K562 (cell line): ENCODE measurements around the gene FOCAD. TPM values are rescaled to one million over a fixed set of nuclear protein-coding genes. Genes with fewer than 3 reads are reported as not detected.

Experiments used
- ATAC-seq: fragments of 200-7000 bp; cut with Tn5 transposase; 3 replicates; pipeline ENCODE4 v1.9.1; 2020; ENCODE audit warnings: moderate library complexity
- BruUV-seq: library from RNA; stranded (reverse); fragments of 400-500 nt; replicated peaks from 2 replicates; lab custom pipeline; 2021; lab: Mats Ljungman, UMichigan
- CTCF ChIA-PET: fragments of 300-600 bp; formaldehyde crosslinking; extraction: SDS; loops from one replicate; lab custom pipeline; 2021; ENCODE audit warnings: low intra/inter-chr PET ratio; lab: Yijun Ruan, JAX
- POLR2A ChIA-PET: fragments of 300-600, 350-650 bp; sonication (Branson Sonifier 250); formaldehyde crosslinking; extraction: SDS; loops from one replicate; lab custom pipeline; 2021; ENCODE audit warnings: antibody characterized with exemption, inconsistent platforms; lab: Yijun Ruan, JAX
- DNase-seq, 4 experiments: peaks; one replicate each; pipeline versions ENCODE4 v3.0.0 to v3.0.0-alpha.2; 2011 to 2018; ENCODE audit warnings: low spot score in 3 of 4, mixed read lengths in 3 of 4; ENCODE audit errors: extremely low read depth in 1 of 4
- FAIRE-seq: peaks from 2 replicates; lab custom pipeline; 2011; peaks lifted over from hg19 to GRCh38; lab: Jason Lieb, UNC
- H2AFZ ChIP-seq: 2 replicates; pipeline ENCODE4 v1.6.0; 2011; ENCODE audit warnings: low read depth, low read length, control low read depth, inconsistent platforms
- H3K27ac ChIP-seq: fragments of 200-600 bp; 3 replicates; pipeline ENCODE4 v1.8.0; 2011; ENCODE audit warnings: low read depth, mild to moderate bottlenecking, control low read depth, inconsistent platforms, low read length, moderate library complexity, mixed read lengths; ENCODE audit errors: extremely low read depth
- H3K27me3 ChIP-seq, 2 experiments: fragments of 300-600 bp in 1 of 2; 2 replicates in 1 of 2; 3 replicates in 1 of 2; pipeline versions ENCODE4 v1.6.0 to v1.8.0; 2011; ENCODE audit warnings: inconsistent platforms in 2 of 2, low read length in 2 of 2, mild to moderate bottlenecking in 1 of 2, mixed read lengths in 1 of 2, moderate library complexity in 1 of 2; ENCODE audit not compliant: control insufficient read depth in 2 of 2, insufficient read depth in 2 of 2
- H3K36me3 ChIP-seq: fragments of 300-600 bp; 3 replicates; pipeline ENCODE4 v1.8.0; 2011; ENCODE audit warnings: mild to moderate bottlenecking, low read length, inconsistent platforms; ENCODE audit not compliant: control insufficient read depth, insufficient read depth
- H3K4me1 ChIP-seq, 2 experiments: fragments of 200-600 bp in 1 of 2; replicated peaks in 1 of 2; 2 replicates in 1 of 2; 3 replicates in 1 of 2; pipeline versions ENCODE4 v1.5.1 to v1.8.0; 2011; ENCODE audit warnings: inconsistent platforms in 2 of 2, low read length in 2 of 2, mild to moderate bottlenecking in 1 of 2, mixed read lengths in 1 of 2, moderate library complexity in 1 of 2; ENCODE audit not compliant: control insufficient read depth in 2 of 2, insufficient read depth in 2 of 2
- H3K4me2 ChIP-seq: 2 replicates; pipeline ENCODE4 v1.6.1; 2011; ENCODE audit warnings: low read length, control low read depth, inconsistent platforms, mixed read lengths; ENCODE audit not compliant: insufficient read depth
- H3K4me3 ChIP-seq: fragments of 200-600 bp; sonication (generic), shearing (Covaris generic); 2 replicates; pipeline ENCODE4 v1.5.1; 2016; ENCODE audit warnings: control low read depth, inconsistent platforms
- H3K79me2 ChIP-seq: fragments of 200-600 bp; 3 replicates; pipeline ENCODE4 v1.8.0; 2011; ENCODE audit warnings: low read length, inconsistent platforms; ENCODE audit not compliant: control insufficient read depth, insufficient read depth
- H3K9ac ChIP-seq, 2 experiments: 2 replicates each; pipeline versions ENCODE4 v1.6.0 to v1.6.1; 2011; ENCODE audit warnings: low read depth in 2 of 2, low read length in 2 of 2, control low read depth in 1 of 2, inconsistent platforms in 1 of 2, mild to moderate bottlenecking in 1 of 2, mixed read lengths in 1 of 2; ENCODE audit not compliant: insufficient read depth in 1 of 2
- H3K9me1 ChIP-seq: one replicate; pipeline ENCODE4 v1.6.0; 2011; ENCODE audit warnings: inconsistent platforms, mild to moderate bottlenecking, low read length, moderate library complexity; ENCODE audit not compliant: control insufficient read depth, insufficient read depth
- H3K9me3 ChIP-seq: replicated peaks from 2 replicates; pipeline ENCODE4 v1.5.1; 2011; ENCODE audit warnings: low read depth, low read length, inconsistent platforms; ENCODE audit not compliant: control insufficient read depth, insufficient read depth
- H4K20me1 ChIP-seq: replicated peaks from 2 replicates; pipeline ENCODE4 v1.6.1; 2011; ENCODE audit warnings: low read length, inconsistent platforms, mixed read lengths; ENCODE audit not compliant: control insufficient read depth, insufficient read depth
- BMI1 ChIP-seq: fragments of 150-350 bp; IDR thresholded peaks from 2 replicates; pipeline ENCODE4 v1.6.1; 2014; ENCODE audit warnings: low read length
- ERF ChIP-seq: fragments of 450-650 bp; formaldehyde crosslinking; IDR thresholded peaks from 2 replicates; pipeline ENCODE4 v1.4.0; 2020; ENCODE audit warnings: mild to moderate bottlenecking, mixed read lengths
- HNRNPH1 ChIP-seq: fragments of 200-400 bp; formaldehyde crosslinking; optimal IDR thresholded peaks from 2 replicates; pipeline ENCODE3; 2017; ENCODE audit warnings: low read depth, mild to moderate bottlenecking, low read length, moderate library complexity
- HSF4 ChIP-seq: fragments of 250-450 bp; sonication (Bioruptor Pico); IDR thresholded peaks from 2 replicates; pipeline ENCODE4 v2.1.2; 2022; ENCODE audit warnings: mild to moderate bottlenecking, moderate library complexity, borderline replicate concordance
- MYC ChIP-seq, 2 experiments: fragments of 250-450 bp in 1 of 2; sonication (Bioruptor Pico) in 1 of 2; IDR thresholded peaks; 2 replicates each; pipeline versions ENCODE4 v1.5.1 to v1.6.1; 2012 to 2021; ENCODE audit warnings: low read depth in 2 of 2, borderline replicate concordance in 1 of 2, improper control_type of control experiment in 1 of 2, low read length in 1 of 2, mild to moderate bottlenecking in 1 of 2, moderate library complexity in 1 of 2
- PHB2 ChIP-seq: fragments of 450-650 bp; IDR thresholded peaks from 2 replicates; pipeline ENCODE4 v1.6.1; 2017; ENCODE audit warnings: low read depth
- PHF21A ChIP-seq: fragments of 450-650 bp; IDR thresholded peaks from 2 replicates; pipeline ENCODE4 v1.6.1; 2017; ENCODE audit warnings: low read depth, borderline replicate concordance
- SMAD3 ChIP-seq: fragments of 450-650 bp; formaldehyde crosslinking; conservative IDR thresholded peaks from 2 replicates; pipeline ENCODE4 v1.4.0; 2020; ENCODE audit warnings: mild to moderate bottlenecking
- ZNF764 ChIP-seq: fragments of 250-450 bp; sonication (Bioruptor Pico); IDR thresholded peaks from 2 replicates; pipeline ENCODE4 v1.4.0; 2020; ENCODE audit warnings: low read depth, mild to moderate bottlenecking, moderate library complexity
- WGBS: fragments of 100-300 bp; shearing (Covaris generic); methylation state at CpG from one replicate; pipeline ENCODE4 v1.1.6; 2016; ENCODE audit warnings: low coverage, mixed read lengths; ENCODE audit not compliant: insufficient coverage; ENCODE audit errors: missing lambda C conversion rate; 5-methylcytosine and 5-hydroxymethylcytosine counted together
- in situ Hi-C: fragments of 300-500 bp; cut with MboI; formaldehyde crosslinking; loops from 4 replicates; pipeline ENCODE4 v1.15.0; 2018; ENCODE audit warnings: inconsistent platforms, mixed read lengths
- intact Hi-C: fragments of 100-400 bp; cut with micrococcal nuclease; formaldehyde crosslinking; loops from 2 replicates; pipeline ENCODE4 v1.14.2; 2022
- polyA plus RNA-seq, 8 experiments: library from polyadenylated mRNA; depleted of rRNA in 4 of 8; stranded (reverse) in 5 of 8; unstranded in 3 of 8; fragments of >200 nt; fragmentation: Nextera tagmentation in 2 of 8; fragmentation: Illumina TruSeq in 1 of 8; extraction: Ambion mirVana in 2 of 8; extraction: Trizol in 1 of 8; gene quantifications; 2 replicates each; pipeline versions ENCODE4 v1.2.1 to v1.2.3, GENCODE V29; 2011 to 2014; ENCODE audit warnings: inconsistent platforms in 1 of 8, missing spikeins in 1 of 8
- total RNA-seq, 7 experiments: library from RNA; depleted of rRNA in 6 of 7; stranded (reverse); fragments of >200 nt in 6 of 7; fragmentation: Illumina TruSeq in 2 of 7; extraction: Trizol in 2 of 7; gene quantifications; 2 replicates each; pipeline versions ENCODE4 v1.2.1 to v1.2.3, GENCODE V29; 2011 to 2021; ENCODE audit warnings: low replicate concordance in 1 of 7

FOCAD gene
- total and polyA plus RNA-seq, 9 of the 15 experiments (the other 6 are each of a cell fraction or from before 2014, with no cell fraction given), result 0.13 to 2.4 (median 1.6) TPM

- H3K79me2 ChIP-seq, result no peaks in the 10 kb centered on the region
- no peak overlapping the region for H2AFZ ChIP-seq
- POLR2A ChIA-PET, result no interaction called here
- CTCF ChIA-PET, result no interaction called here
- H3K27me3 ChIP-seq, result no peaks in the 10 kb centered on the region
- no peak overlapping the region for H3K27ac ChIP-seq
- DNase-seq (no peak), FAIRE-seq (no peak), ATAC-seq (no peak)
- H3K36me3 ChIP-seq, result no peaks in the 10 kb centered on the region
- no peak overlapping the region for H3K4me2 ChIP-seq
- H3K4me1 ChIP-seq, result no peaks in the 10 kb centered on the region
- in situ Hi-C loops (no loop called here), intact Hi-C loops (no loop called here)
- H3K9ac ChIP-seq, result no peak overlapping the region
- no peaks in the 10 kb centered on the region for H3K9me1 ChIP-seq
- no peak for TF ChIP-seq PHB2
- no peak for TF ChIP-seq HNRNPH1
- TF ChIP-seq ZNF764 (CRISPR knock-in tag), result no peak
- no peak for TF ChIP-seq HSF4 (CRISPR knock-in tag)
- no peak for TF ChIP-seq BMI1
- TF ChIP-seq PHF21A, result no peak
- no peak for TF ChIP-seq SMAD3 (CRISPR knock-in tag)
- no peak for TF ChIP-seq ERF (CRISPR knock-in tag)
- TF ChIP-seq MYC (IDR thresholded peaks at IDR 0.05; ENCODE audit: low read depth, low read length), result no peak
- TF ChIP-seq MYC (CRISPR knock-in tag; IDR thresholded peaks at IDR 0.05; ENCODE audit: borderline replicate concordance, low read depth), result no peak
- no peaks in the 10 kb centered on the region for H4K20me1 ChIP-seq
- BruUV-seq, result no TSS peak
- WGBS, result no CpG with 5 or more reads among the region's 5 CpGs
- no peak overlapping the region for H3K4me3 ChIP-seq
- no peaks in the 10 kb centered on the region for H3K9me3 ChIP-seq
Observed at GRCh38 chr9:20884985-20885593, 201.0 kb downstream of the FOCAD start.
